DMS153 (cell line): ENCODE measurements around the gene LYST.
"Not testable (repeated sequence)": the region's sequence is repeated elsewhere in the genome, so short reads cannot be mapped to it uniquely, and the experiment has no call there.

Experiments used
- DNase-seq: peaks from one replicate; lab custom pipeline; 2025; lab: John Stamatoyannopoulos, UW

LYST gene

GRCh38 chr1:235757587-235758096 is 109.1 kb downstream of the LYST start:
- DNase-seq = no peak

GRCh38 chr1:235754186-235754585 is 112.5 kb downstream of the LYST start:
- not testable (repeated sequence) for DNase-seq

- DNase-seq = no peak
Observed at GRCh38 chr1:235749755-235750300, 116.9 kb downstream of the LYST start.

- DNase-seq = no peak
Observed at GRCh38 chr1:235748747-235749146, 118.0 kb downstream of the LYST start.

GRCh38 chr1:235746245-235746644 is 120.5 kb downstream of the LYST start:
- DNase-seq = no peak

- no peak for DNase-seq
Observed at GRCh38 chr1:235745503-235746136, 121.1 kb downstream of the LYST start.

GRCh38 chr1:235742914-235743599 is 123.6 kb downstream of the LYST start:
- no peak for DNase-seq

GRCh38 chr1:235741294-235741693 is 125.4 kb downstream of the LYST start:
- no peak for DNase-seq

- no peak for DNase-seq
Observed at GRCh38 chr1:235739631-235740030, 127.1 kb downstream of the LYST start.

GRCh38 chr1:235739124-235739523 is 127.6 kb downstream of the LYST start:
- DNase-seq = peak; percentile 11

- no peak for DNase-seq
Observed at GRCh38 chr1:235737751-235738150, 129.0 kb downstream of the LYST start.

GRCh38 chr1:235736263-235736662 is 130.4 kb downstream of the LYST start:
- no peak for DNase-seq

- DNase-seq = no peak
Observed at GRCh38 chr1:235735621-235736020, 131.1 kb downstream of the LYST start.

- DNase-seq = no peak
Observed at GRCh38 chr1:235734335-235734734, 132.4 kb downstream of the LYST start.

GRCh38 chr1:235730007-235730406 is 136.7 kb downstream of the LYST start:
- no peak for DNase-seq

- DNase-seq = no peak
Observed at GRCh38 chr1:235726557-235726956, 140.1 kb downstream of the LYST start.

GRCh38 chr1:235725434-235725833 is 141.3 kb downstream of the LYST start:
- DNase-seq = no peak

GRCh38 chr1:235724730-235725129 is 142.0 kb downstream of the LYST start:
- DNase-seq = no peak

GRCh38 chr1:235722858-235723257 is 143.8 kb downstream of the LYST start:
- no peak for DNase-seq

- no peak for DNase-seq
Observed at GRCh38 chr1:235721982-235722381, 144.7 kb downstream of the LYST start.

- no peak for DNase-seq
Observed at GRCh38 chr1:235720544-235720943, 146.2 kb downstream of the LYST start.

GRCh38 chr1:235714205-235714897 is 152.4 kb downstream of the LYST start:
- DNase-seq = peak; percentile 16

GRCh38 chr1:235712812-235713211 is 153.9 kb downstream of the LYST start:
- DNase-seq = no peak
